Lower lobe of right lung (tissue), 2 donors: Measurements from ENCODE around the gene PGAM5. TPM values are rescaled to one million over a fixed set of nuclear protein-coding genes. Genes with fewer than 3 reads are reported as not detected.

ENCODE experiments used
- ATAC-seq, 2 donors: fragments of 200-7000 bp; cut with Tn5 transposase; one replicate each; pipeline ENCODE4 v1.9.1; 2020 to 2022; ENCODE audit warnings: mild to moderate bottlenecking in 2 of 2, moderate library complexity in 2 of 2
- DNase-seq: peaks from one replicate; pipeline ENCODE4 v3.0.0-alpha.2; 2020
- H3K27ac ChIP-seq: fragments of 200-600 bp; one replicate; pipeline ENCODE4 v1.8.0; 2022
- H3K27me3 ChIP-seq: fragments of 200-600 bp; one replicate; pipeline ENCODE4 v1.8.0; 2022; ENCODE audit warnings: low read depth
- H3K36me3 ChIP-seq: fragments of 200-600 bp; one replicate; pipeline ENCODE4 v1.8.0; 2022; ENCODE audit warnings: mild to moderate bottlenecking
- H3K4me1 ChIP-seq: fragments of 200-600 bp; one replicate; pipeline ENCODE4 v1.8.0; 2022
- H3K4me3 ChIP-seq: fragments of 200-600 bp; one replicate; pipeline ENCODE4 v1.8.0; 2022; ENCODE audit warnings: mild to moderate bottlenecking
- H3K9me3 ChIP-seq: fragments of 200-600 bp; one replicate; pipeline ENCODE4 v1.8.0; 2022
- CTCF ChIP-seq: fragments of 200-600 bp; IDR thresholded peaks from one replicate; pipeline ENCODE4 v1.8.0; 2022; ENCODE audit warnings: antibody characterized with exemption, mild to moderate bottlenecking
- intact Hi-C: fragments of 100-400 bp; cut with DNase I; formaldehyde crosslinking; loops from one replicate; pipeline ENCODE4 v1.11.0; 2022
- total RNA-seq: library from RNA; stranded (reverse); fragmentation: NEBNext Ultra II Directional; extraction: Animal tissue kit (Norgen Biotek cat#: 25700); gene quantifications from one replicate; pipeline ENCODE4 v1.2.1, GENCODE V29; 2021
- donor health status: DM: no; HTN: yes; CAD: no; lungs with severe emphysema.

Gene PGAM5
- total RNA-seq, 1 donor from 2014 or later, result 21.7 TPM

- H3K27ac ChIP-seq, result no peak overlapping the region
- ATAC-seq (no peak), DNase-seq (no peak)
- no peak for TF ChIP-seq CTCF
- H3K4me1 ChIP-seq, result no peaks in the 10 kb centered on the region
- peaks cover 77% of the 10 kb centered on the region for H3K36me3 ChIP-seq
- intact Hi-C loops, result no loop called here
- no peaks in the 10 kb centered on the region for H3K9me3 ChIP-seq
- no peak overlapping the region for H3K4me3 ChIP-seq
- no peaks in the 10 kb centered on the region for H3K27me3 ChIP-seq
Observed at GRCh38 chr12:132672678-132673077, 38.0 kb upstream of the PGAM5 start.

GRCh38 chr12:132673288-132674179 is 37.1 kb upstream of the PGAM5 start:
- H3K4me3 ChIP-seq, result no peak overlapping the region
- peaks cover 77% of the 10 kb centered on the region for H3K36me3 ChIP-seq
- ATAC-seq (peak in 1 of 2 donors; percentile 14), DNase-seq (no peak)
- intact Hi-C loops, result no loop called here
- no peaks in the 10 kb centered on the region for H3K27me3 ChIP-seq
- no peaks in the 10 kb centered on the region for H3K4me1 ChIP-seq
- no peaks in the 10 kb centered on the region for H3K9me3 ChIP-seq
- no peak for TF ChIP-seq CTCF
- no peak overlapping the region for H3K27ac ChIP-seq

GRCh38 chr12:132674561-132674960 is 36.1 kb upstream of the PGAM5 start:
- no peaks in the 10 kb centered on the region for H3K27me3 ChIP-seq
- intact Hi-C loops, result no loop called here
- H3K4me1 ChIP-seq, result no peaks in the 10 kb centered on the region
- no peak overlapping the region for H3K4me3 ChIP-seq
- H3K36me3 ChIP-seq, result peaks cover 73% of the 10 kb centered on the region
- H3K27ac ChIP-seq, result no peak overlapping the region
- DNase-seq, result no peak
- TF ChIP-seq CTCF, result no peak
- H3K9me3 ChIP-seq, result no peaks in the 10 kb centered on the region
- ATAC-seq, result no peak

- no peak for ATAC-seq
- no peaks in the 10 kb centered on the region for H3K4me1 ChIP-seq
- peaks cover 63% of the 10 kb centered on the region for H3K36me3 ChIP-seq
- H3K4me3 ChIP-seq, result no peak overlapping the region
- H3K27ac ChIP-seq, result no peak overlapping the region
- TF ChIP-seq CTCF, result no peak
- DNase-seq, result no peak
- H3K27me3 ChIP-seq, result no peaks in the 10 kb centered on the region
- intact Hi-C loops, result no loop called here
- H3K9me3 ChIP-seq, result no peaks in the 10 kb centered on the region
Observed at GRCh38 chr12:132675757-132676432, 34.7 kb upstream of the PGAM5 start.

GRCh38 chr12:132677492-132677891 is 33.1 kb upstream of the PGAM5 start:
- intact Hi-C loops, result no loop called here
- Histone ChIP-seq H3K4me3 (no peak overlapping the region), H3K27me3 (no peaks in the 10 kb centered on the region), H3K27ac (no peak overlapping the region), H3K4me1 (no peaks in the 10 kb centered on the region), H3K36me3 (peaks cover 53% of the 10 kb centered on the region), H3K9me3 (no peaks in the 10 kb centered on the region)
- ATAC-seq (no peak), DNase-seq (no peak)
- no peak for TF ChIP-seq CTCF
